Measurements from ENCODE around the gene TTC1. TPM values are rescaled to one million over a fixed set of nuclear protein-coding genes. Genes with fewer than 3 reads are reported as not detected.

TTC1 gene
- total RNA-seq, 1 donor from 2014 or later: 65.4 TPM

GRCh38 chr5:159975462-159976019 lies 33.4 kb upstream of the TTC1 start:
- Histone ChIP-seq H3K27me3 (ENCODE audit: control insufficient read depth, insufficient read depth, low read length) (peaks cover 3% of the 10 kb centered on the region), H3K4me3 (ENCODE audit: low read depth, low read length) (no peak overlapping the region), H3K36me3 (ENCODE audit: control insufficient read depth, insufficient read depth, low read length) (no peaks in the 10 kb centered on the region)
- TF ChIP-seq CTCF (IDR thresholded peaks at IDR 0.05; ENCODE audit: insufficient read depth, low read length, poor library complexity, severe bottlenecking): peak; percentile 41
- peak; percentile 65 for DNase-seq (ENCODE audit: low read depth)

DNA sequence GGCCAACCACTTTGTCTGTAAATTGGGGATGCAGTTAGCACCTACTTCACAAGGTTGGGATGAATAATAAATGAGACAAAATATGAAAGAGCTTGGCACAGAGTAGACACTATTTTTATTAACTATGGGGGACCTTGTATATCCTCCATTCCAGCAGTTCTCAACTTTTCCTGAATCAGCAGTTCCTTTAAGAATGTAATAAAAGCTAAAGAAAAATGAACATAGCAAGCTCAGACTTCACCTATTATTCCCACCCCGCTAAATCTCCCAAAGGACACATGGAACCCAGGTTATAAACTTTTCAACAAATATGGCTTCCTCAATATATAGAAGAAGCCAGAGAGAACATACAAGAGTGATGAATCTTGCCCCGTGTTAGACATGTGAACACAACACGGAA lies 32.0 kb upstream of the TTC1 start:
- Histone ChIP-seq H3K4me3 (ENCODE audit: low read depth, low read length) (no peak overlapping the region), H3K27me3 (ENCODE audit: control insufficient read depth, insufficient read depth, low read length) (peaks cover 3% of the 10 kb centered on the region), H3K36me3 (ENCODE audit: control insufficient read depth, insufficient read depth, low read length) (no peaks in the 10 kb centered on the region)
- DNase-seq (ENCODE audit: low read depth): no peak
- TF ChIP-seq CTCF (IDR thresholded peaks at IDR 0.05; ENCODE audit: insufficient read depth, low read length, poor library complexity, severe bottlenecking): no peak

DNA sequence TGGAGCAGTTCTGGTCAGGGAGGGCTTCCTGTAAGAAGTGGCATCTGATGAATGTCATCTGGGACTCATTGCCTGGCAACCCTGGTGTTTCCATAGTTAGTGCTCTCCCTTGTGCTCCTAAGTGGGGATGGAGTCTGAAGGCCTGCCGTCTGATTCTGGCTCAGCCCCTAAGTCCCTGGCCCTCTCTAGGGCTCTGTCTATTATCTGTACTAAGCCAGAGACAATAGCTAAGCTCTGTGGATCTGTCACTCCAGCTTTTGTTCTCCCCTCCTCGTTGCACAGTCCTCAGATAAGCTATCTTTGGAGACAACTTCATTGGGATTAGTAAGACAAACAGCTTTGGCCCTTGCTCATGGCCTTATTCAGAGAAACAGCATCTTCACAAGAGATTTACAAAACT lies 30.6 kb upstream of the TTC1 start:
- Histone ChIP-seq H3K36me3 (ENCODE audit: control insufficient read depth, insufficient read depth, low read length) (no peaks in the 10 kb centered on the region), H3K27me3 (ENCODE audit: control insufficient read depth, insufficient read depth, low read length) (no peaks in the 10 kb centered on the region), H3K4me3 (ENCODE audit: low read depth, low read length) (no peak overlapping the region)
- TF ChIP-seq CTCF (IDR thresholded peaks at IDR 0.05; ENCODE audit: insufficient read depth, low read length, poor library complexity, severe bottlenecking): no peak
- no peak for DNase-seq (ENCODE audit: low read depth)

DNA sequence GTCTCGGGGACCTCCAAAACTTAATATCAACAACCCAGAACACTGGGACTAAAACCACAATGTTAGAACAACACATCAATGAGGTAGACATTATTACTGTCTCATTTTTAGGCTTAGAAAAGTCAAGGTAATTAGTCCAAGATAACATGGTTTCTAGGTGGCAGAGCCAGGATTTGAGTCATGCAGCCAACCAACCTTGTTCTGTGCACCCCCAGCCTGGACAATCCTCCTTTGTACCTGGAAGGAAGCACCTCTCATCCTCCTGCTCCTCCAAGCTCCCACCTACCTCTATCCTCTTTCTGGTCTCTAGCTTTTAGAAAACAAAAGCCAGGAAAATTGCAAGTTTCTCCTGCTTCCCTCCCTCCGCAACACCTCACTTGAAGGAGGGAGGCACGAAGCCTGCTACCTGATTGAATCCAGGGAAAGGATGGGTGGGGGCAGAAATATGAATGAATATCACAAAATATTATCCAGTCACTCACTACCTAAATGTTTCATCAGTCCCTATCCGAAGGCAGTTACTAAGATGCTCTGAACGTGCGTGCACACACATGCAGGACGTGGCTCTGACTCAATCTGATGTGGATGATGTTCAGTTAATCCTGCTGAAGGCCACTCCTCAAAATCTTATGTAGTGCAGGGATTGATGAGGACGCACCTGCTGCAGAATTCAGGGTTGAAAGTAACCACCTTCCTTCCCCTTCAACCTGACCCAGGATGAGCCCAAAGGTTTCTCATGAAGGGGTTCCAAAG lies 26.3 kb upstream of the TTC1 start:
- TF ChIP-seq CTCF (IDR thresholded peaks at IDR 0.05; ENCODE audit: insufficient read depth, low read length, poor library complexity, severe bottlenecking): no peak
- Histone ChIP-seq H3K4me3 (ENCODE audit: low read depth, low read length) (no peak overlapping the region), H3K27me3 (ENCODE audit: control insufficient read depth, insufficient read depth, low read length) (no peaks in the 10 kb centered on the region)

DNA sequence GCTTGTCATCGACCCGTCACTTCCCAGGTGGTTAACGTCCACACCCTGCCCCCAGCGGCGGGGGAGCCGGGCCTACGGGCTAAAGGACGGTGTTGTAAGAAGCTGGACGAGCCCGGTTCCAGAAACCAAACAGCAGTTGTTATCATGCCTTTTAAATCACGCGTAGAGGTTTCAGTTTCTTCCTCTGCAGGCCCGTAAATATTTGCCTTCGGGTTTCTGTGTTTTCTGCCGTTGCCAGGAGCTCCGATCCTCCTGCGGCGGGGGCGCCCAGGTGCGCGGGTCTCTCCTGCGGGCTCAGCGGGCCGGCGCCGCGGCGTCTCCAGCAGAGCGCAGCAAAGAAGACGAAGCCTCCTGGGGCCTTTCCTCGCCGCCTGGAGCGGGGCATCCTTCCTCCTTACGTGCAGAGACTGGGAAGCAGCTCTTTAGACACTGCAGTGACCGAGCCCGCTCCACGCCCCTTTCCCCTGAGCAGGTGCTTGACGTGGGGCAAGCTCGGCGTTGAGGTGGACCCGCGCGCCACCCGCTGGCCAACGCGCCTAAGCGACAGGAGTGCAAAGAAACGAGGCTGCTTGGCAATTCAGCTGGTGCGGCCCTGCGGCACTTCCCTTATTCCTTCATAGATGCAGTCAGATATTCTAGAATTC lies 21.8 kb upstream of the TTC1 start:
- DNase-seq (ENCODE audit: low read depth): no peak
- Histone ChIP-seq H3K4me3 (ENCODE audit: low read depth, low read length) (peak overlapping the region; percentile 37), H3K36me3 (ENCODE audit: control insufficient read depth, insufficient read depth, low read length) (no peaks in the 10 kb centered on the region), H3K27me3 (ENCODE audit: control insufficient read depth, insufficient read depth, low read length) (peaks cover 3% of the 10 kb centered on the region)
- TF ChIP-seq CTCF (IDR thresholded peaks at IDR 0.05; ENCODE audit: insufficient read depth, low read length, poor library complexity, severe bottlenecking): peak; percentile 86

More for the DNA sequence above, 26.3 kb upstream of the TTC1 start:
- DNase-seq (ENCODE audit: low read depth): no peak
- no peaks in the 10 kb centered on the region for H3K36me3 ChIP-seq (ENCODE audit: control insufficient read depth, insufficient read depth, low read length)
